ENCODE data around the gene DFFA.

GRCh38 chr1:10471411-10472219 is 714 bp downstream of the DFFA start:
- no peak for TF ChIP-seq CTCF (IDR thresholded peaks at IDR 0.05)
- TF ChIP-seq EP300 (IDR thresholded peaks at IDR 0.05; ENCODE audit: low read depth), result no peak
